Activated CD8-positive, alpha-beta memory T cell treated with anti-CD3 and anti-CD28 coated beads, Interleukin-2, amount 50 U/mL, for 48 hours (primary cell): ENCODE results near the gene ZNF460.
"Not testable (repeated sequence)": the region's sequence is repeated elsewhere in the genome, so short reads cannot be mapped to it uniquely, and the experiment has no call there.

Experiments used
- DNase-seq: peaks from one replicate; pipeline ENCODE4 v3.0.0-alpha.2; 2020

The ZNF460 gene

GRCh38 chr19:57280165-57280961, at the start of gene ZNF460:
TSS of gene ZNF460 (plus strand) at chr19:57280485. CDS start at chr19:57280807, 322 bp downstream.
- peak; percentile 98 for DNase-seq

GRCh38 chr19:57231686-57232085, 48.6 kb upstream of the ZNF460 start:
- DNase-seq = no peak

- peak; percentile 6 for DNase-seq
Measured at GRCh38 chr19:57233207-57233606, 47.1 kb upstream of the ZNF460 start.

GRCh38 chr19:57239982-57240310, 40.3 kb upstream of the ZNF460 start:
- DNase-seq = no peak

- peak; percentile 95 for DNase-seq
Measured at GRCh38 chr19:57240311-57241090, 39.8 kb upstream of the ZNF460 start, which contains the start of gene ZNF805. TSS of gene ZNF805 (plus strand) at chr19:57240632. CDS start at chr19:57240892, 260 bp downstream.

GRCh38 chr19:57241176-57241575, 39.1 kb upstream of the ZNF460 start:
- no peak for DNase-seq

- no peak for DNase-seq
Measured at GRCh38 chr19:57242821-57243220, 37.5 kb upstream of the ZNF460 start.

- DNase-seq = no peak
Measured at GRCh38 chr19:57244513-57244912, 35.8 kb upstream of the ZNF460 start.

- DNase-seq = no peak
Measured at GRCh38 chr19:57245066-57245465, 35.2 kb upstream of the ZNF460 start.

GRCh38 chr19:57245959-57246358, 34.3 kb upstream of the ZNF460 start:
- no peak for DNase-seq

- peak; percentile 10 for DNase-seq
Measured at GRCh38 chr19:57248646-57249045, 31.6 kb upstream of the ZNF460 start.

- no peak for DNase-seq
Measured at GRCh38 chr19:57249329-57249728, 31.0 kb upstream of the ZNF460 start.

GRCh38 chr19:57253767-57254166, 26.5 kb upstream of the ZNF460 start:
- not testable (repeated sequence) for DNase-seq

- DNase-seq = no peak
Measured at GRCh38 chr19:57262044-57262443, 18.2 kb upstream of the ZNF460 start.

- no peak for DNase-seq
Measured at GRCh38 chr19:57263244-57263741, 17.0 kb upstream of the ZNF460 start.

- DNase-seq = no peak
Measured at GRCh38 chr19:57267291-57267690, 13.0 kb upstream of the ZNF460 start.

GRCh38 chr19:57269515-57270250, 10.6 kb upstream of the ZNF460 start:
- no peak for DNase-seq

GRCh38 chr19:57271280-57271679, 9.0 kb upstream of the ZNF460 start:
- DNase-seq = no peak

GRCh38 chr19:57273014-57273413, 7.3 kb upstream of the ZNF460 start:
- DNase-seq = no peak

GRCh38 chr19:57276430-57276829, 3.9 kb upstream of the ZNF460 start:
- no peak for DNase-seq

- not testable (repeated sequence) for DNase-seq
Measured at GRCh38 chr19:57278481-57278880, 1.8 kb upstream of the ZNF460 start.

GRCh38 chr19:57279418-57280164, 694 bp upstream of the ZNF460 start:
- DNase-seq = peak; percentile 86
